Nephron (organoid): Measurements from ENCODE around the gene EVX2.
A peak's percentile ranks its signal among the peaks of the same experiment; 100 is the strongest.

Source experiments
- H3K27ac Mint-ChIP-seq, 3 experiments: 2 replicates each; pipeline ENCODE4 v1.8.0; 2020; ENCODE audit warnings: mixed read lengths in 3 of 3, mild to moderate bottlenecking in 2 of 3, moderate library complexity in 1 of 3
- H3K27me3 Mint-ChIP-seq: 2 replicates; pipeline ENCODE4 v1.8.0; 2021; ENCODE audit warnings: low read depth, mild to moderate bottlenecking, moderate library complexity, mixed read lengths
- H3K36me3 Mint-ChIP-seq: 2 replicates; pipeline ENCODE4 v1.8.0; 2020; ENCODE audit warnings: low read depth, mixed read lengths
- H3K4me1 Mint-ChIP-seq: 2 replicates; pipeline ENCODE4 v1.8.0; 2020; ENCODE audit warnings: mixed read lengths
- H3K4me3 Mint-ChIP-seq, 3 experiments: 2 replicates each; pipeline ENCODE4 v1.8.0; 2020; ENCODE audit warnings: mild to moderate bottlenecking in 3 of 3, mixed read lengths in 3 of 3, moderate library complexity in 2 of 3
- H3K9me3 Mint-ChIP-seq: 2 replicates; pipeline ENCODE4 v1.8.0; 2020; ENCODE audit warnings: mixed read lengths
- CTCF ChIP-seq, 3 experiments: fragments of 200-600 bp; sonication (generic); IDR thresholded peaks; one replicate each; pipeline ENCODE4 v1.5.0; 2021; ENCODE audit warnings: antibody characterized with exemption in 3 of 3; ENCODE audit not compliant: unreplicated experiment in 3 of 3

The EVX2 gene

GRCh38 chr2:176122683-176123410 lies 39.1 kb upstream of the EVX2 start, which contains the start of gene HOXD9:
HOXD9 (plus strand) TSS chr2:176122719; CDS start chr2:176122769, 50 bp downstream.
- peaks cover 59% of the 10 kb centered on the region for H3K4me1 Mint-ChIP-seq
- peak within 1 kb of the TSS; percentile 99 to 100 (median 99) for H3K27ac Mint-ChIP-seq
- TF ChIP-seq CTCF (IDR thresholded peaks at IDR 0.05; ENCODE audit: unreplicated experiment in 3 of 3), result no peak
- peaks cover 66% of the 10 kb centered on the region for H3K27me3 Mint-ChIP-seq
- no peaks in the 10 kb centered on the region for H3K9me3 Mint-ChIP-seq
- H3K4me3 Mint-ChIP-seq, result peak within 1 kb of the TSS; percentile 91 to 97 (median 96)
- H3K36me3 Mint-ChIP-seq, result peaks cover 54% of the 10 kb centered on the region

GRCh38 chr2:176122052-176122682 lies 38.4 kb upstream of the EVX2 start:
- H3K36me3 Mint-ChIP-seq, result peaks cover 57% of the 10 kb centered on the region
- peaks cover 52% of the 10 kb centered on the region for H3K4me1 Mint-ChIP-seq
- peak overlapping the region; percentile 78 to 97 (median 96) for H3K4me3 Mint-ChIP-seq
- H3K27ac Mint-ChIP-seq, result peak overlapping the region; percentile 99
- H3K27me3 Mint-ChIP-seq, result peaks cover 73% of the 10 kb centered on the region
- H3K9me3 Mint-ChIP-seq, result no peaks in the 10 kb centered on the region
- peak in 1 of 3 experiments; percentile 27 for TF ChIP-seq CTCF (IDR thresholded peaks at IDR 0.05; ENCODE audit: unreplicated experiment in 3 of 3)

- Mint-ChIP-seq H3K27me3 (peaks cover 80% of the 10 kb centered on the region), H3K4me1 (peaks cover 50% of the 10 kb centered on the region), H3K36me3 (peaks cover 65% of the 10 kb centered on the region), H3K4me3 (peak overlapping the region; percentile 78 to 91 (median 85)), H3K27ac (peak overlapping the region; percentile 99), H3K9me3 (no peaks in the 10 kb centered on the region)
- no peak for TF ChIP-seq CTCF (IDR thresholded peaks at IDR 0.05; ENCODE audit: unreplicated experiment in 3 of 3)
Observed at GRCh38 chr2:176121190-176122051, 37.7 kb upstream of the EVX2 start.

- Mint-ChIP-seq H3K36me3 (peaks cover 63% of the 10 kb centered on the region), H3K27me3 (peaks cover 82% of the 10 kb centered on the region), H3K4me1 (peaks cover 44% of the 10 kb centered on the region), H3K27ac (peak overlapping the region; percentile 99), H3K9me3 (no peaks in the 10 kb centered on the region), H3K4me3 (peak overlapping the region; percentile 76 to 91 (median 78))
- TF ChIP-seq CTCF (IDR thresholded peaks at IDR 0.05; ENCODE audit: unreplicated experiment in 3 of 3), result peak in 2 of 3 experiments; percentile 19 to 25
Observed at GRCh38 chr2:176120364-176121189, 36.8 kb upstream of the EVX2 start.

GRCh38 chr2:176118601-176119339 lies 35.0 kb upstream of the EVX2 start:
- Mint-ChIP-seq H3K27me3 (peaks cover 84% of the 10 kb centered on the region), H3K36me3 (peaks cover 52% of the 10 kb centered on the region), H3K4me1 (peaks cover 32% of the 10 kb centered on the region), H3K9me3 (no peaks in the 10 kb centered on the region), H3K27ac (peak overlapping the region; percentile 62 to 99 (median 89)), H3K4me3 (peak overlapping the region; percentile 72 to 78 (median 76))
- peak; percentile 46 to 73 (median 59) for TF ChIP-seq CTCF (IDR thresholded peaks at IDR 0.05; ENCODE audit: unreplicated experiment in 3 of 3)
